Breast epithelium (tissue), 3 donors: ENCODE data around the gene GRID2IP.

Experiments used
- POLR2A ChIP-seq: fragments of 450-650 bp; IDR thresholded peaks from one replicate; pipeline ENCODE4 v1.6.1; 2016; ENCODE audit warnings: antibody characterized with exemption, mild to moderate bottlenecking, moderate library complexity
- TF ChIP-seq, protein P1 (sequence below), 3 donors: fragments of 450-650 bp; IDR thresholded peaks; one replicate each; pipeline ENCODE4 v1.5.1; 2016 to 2017; ENCODE audit warnings: antibody characterized with exemption in 3 of 3, mild to moderate bottlenecking in 3 of 3, moderate library complexity in 3 of 3

DNA sequence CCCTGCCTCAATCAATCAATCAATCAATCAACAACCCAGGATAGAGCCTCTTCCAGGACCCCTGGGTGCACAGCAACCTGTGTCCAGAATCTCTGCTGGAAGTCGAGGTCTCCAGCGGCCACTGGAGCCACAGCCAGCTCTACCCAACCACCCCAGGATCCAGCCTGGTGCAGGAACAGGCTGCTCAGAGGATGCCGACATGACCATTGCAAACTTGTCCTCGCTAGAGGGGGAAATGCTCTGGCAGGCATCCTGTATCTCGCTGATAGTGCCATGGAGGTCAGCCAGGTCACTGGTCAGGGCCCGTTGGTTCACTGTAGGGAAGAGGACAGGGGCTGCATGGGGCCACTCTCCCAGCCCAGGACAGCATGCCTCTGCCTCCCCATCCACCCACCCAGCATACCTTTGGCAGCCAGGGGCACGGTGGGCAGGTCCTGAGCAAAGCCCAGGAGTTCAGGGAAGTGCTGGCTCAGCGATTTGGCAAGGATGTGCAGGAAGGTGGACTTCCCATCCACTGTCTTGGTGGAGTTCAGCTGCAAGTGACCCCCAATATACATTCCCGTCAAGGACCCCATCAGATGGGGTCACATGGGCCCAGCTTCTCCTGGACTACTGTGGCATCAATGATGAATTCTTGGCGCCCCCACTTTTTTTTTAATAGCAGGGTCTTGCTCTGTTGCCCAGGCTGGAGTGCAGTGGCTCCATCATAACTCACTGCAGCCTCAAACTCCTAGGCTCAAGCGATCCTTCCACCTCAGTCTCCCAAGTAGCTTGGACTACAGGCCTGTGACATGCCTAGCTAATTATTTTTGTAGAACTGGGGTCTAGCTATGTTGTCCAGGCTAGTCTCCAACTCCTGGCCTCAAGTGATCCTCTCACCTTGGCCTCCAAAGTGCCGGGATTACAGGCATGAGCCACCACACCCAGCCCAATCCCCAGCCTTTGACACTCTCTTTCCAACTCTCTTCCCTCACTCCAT lies 49.4 kb downstream of the GRID2IP start:
- TF ChIP-seq, protein P1, sequence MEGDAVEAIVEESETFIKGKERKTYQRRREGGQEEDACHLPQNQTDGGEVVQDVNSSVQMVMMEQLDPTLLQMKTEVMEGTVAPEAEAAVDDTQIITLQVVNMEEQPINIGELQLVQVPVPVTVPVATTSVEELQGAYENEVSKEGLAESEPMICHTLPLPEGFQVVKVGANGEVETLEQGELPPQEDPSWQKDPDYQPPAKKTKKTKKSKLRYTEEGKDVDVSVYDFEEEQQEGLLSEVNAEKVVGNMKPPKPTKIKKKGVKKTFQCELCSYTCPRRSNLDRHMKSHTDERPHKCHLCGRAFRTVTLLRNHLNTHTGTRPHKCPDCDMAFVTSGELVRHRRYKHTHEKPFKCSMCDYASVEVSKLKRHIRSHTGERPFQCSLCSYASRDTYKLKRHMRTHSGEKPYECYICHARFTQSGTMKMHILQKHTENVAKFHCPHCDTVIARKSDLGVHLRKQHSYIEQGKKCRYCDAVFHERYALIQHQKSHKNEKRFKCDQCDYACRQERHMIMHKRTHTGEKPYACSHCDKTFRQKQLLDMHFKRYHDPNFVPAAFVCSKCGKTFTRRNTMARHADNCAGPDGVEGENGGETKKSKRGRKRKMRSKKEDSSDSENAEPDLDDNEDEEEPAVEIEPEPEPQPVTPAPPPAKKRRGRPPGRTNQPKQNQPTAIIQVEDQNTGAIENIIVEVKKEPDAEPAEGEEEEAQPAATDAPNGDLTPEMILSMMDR (IDR thresholded peaks at IDR 0.05), result no peak
- no peak for TF ChIP-seq POLR2A
